ENCODE data around the gene MSH4.
"Not testable (repeated sequence)": the region's sequence is repeated elsewhere in the genome, so short reads cannot be mapped to it uniquely, and the experiment has no call there.

MSH4 gene

DNA sequence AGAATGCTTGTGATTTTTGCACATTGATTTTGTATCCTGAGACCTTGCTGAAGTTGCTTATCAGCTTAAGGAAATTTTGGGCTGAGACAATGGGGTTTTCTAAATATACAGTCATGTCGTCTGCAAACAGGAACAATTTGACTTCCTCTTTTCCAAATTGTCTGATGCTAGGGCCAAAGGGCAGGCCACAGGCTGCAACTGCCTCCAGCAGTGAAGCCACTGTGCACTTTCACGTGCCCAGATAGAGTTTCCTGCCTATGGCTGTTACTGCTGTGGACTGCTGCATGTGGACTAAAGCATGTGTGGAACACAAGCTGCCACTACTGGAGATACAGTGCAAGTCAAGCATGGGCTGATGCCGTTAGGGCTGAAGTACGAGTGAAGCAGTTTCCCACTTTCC, 146.4 kb downstream of the MSH4 start:
- not testable (repeated sequence) for DNase-seq (ENCODE audit: low read depth)

DNA sequence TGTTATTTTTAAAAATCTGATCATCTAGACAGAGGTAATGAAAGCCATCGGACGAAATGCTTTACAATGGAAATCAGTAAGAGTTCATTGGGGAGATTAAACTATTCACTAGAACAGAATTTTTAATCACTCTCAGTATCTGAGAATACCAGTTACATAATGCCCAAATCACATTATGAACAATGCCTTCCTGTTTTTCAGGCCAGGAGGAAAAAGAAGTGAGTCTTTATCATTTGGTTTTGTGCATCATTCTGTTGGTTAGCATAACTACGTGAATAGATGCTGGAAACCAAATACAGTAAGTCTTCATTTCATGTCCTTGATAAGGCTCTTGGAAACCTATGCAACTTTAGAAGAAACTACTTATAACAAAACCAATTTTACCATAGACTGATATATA, 153.5 kb downstream of the MSH4 start:
- no peak for DNase-seq (ENCODE audit: low read depth)

DNA sequence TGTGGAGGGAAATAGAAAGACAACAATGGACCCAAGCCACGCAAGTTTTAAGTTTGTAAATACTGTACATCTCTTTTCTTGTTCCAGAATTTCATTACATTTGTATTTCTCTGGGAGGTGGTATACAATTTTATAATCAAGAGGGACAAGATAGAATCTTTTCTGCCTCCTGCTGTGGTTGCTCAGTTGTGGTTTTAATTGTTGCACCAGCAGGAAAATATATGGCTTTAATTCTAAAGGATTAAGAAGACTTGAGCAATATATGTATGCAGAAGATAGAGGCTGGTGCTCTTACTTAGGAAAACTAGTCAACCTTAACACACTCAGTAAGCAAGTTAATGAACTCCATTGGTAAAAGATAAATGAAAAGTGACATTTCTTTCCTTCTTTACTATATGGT, 155.3 kb downstream of the MSH4 start:
- no peak for DNase-seq (ENCODE audit: low read depth)

DNA sequence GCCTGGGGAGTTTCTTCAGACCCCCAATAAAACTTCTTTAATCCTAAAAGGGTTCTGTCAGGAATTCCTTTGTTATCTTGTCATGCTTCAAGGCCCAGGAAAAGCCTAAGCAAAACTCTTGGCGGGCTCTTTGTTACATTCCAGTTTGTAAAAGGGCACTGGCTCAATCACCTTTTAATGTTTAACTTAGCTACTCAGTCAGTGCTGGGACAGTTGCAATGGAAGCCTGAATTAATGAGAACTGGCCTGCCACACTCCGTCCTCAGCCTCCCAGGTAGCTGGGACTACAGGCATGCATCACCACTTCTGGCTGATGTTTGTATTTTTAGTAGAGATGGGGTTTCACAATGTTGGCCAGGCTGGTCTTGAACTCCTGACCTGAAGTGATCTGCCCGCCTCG, 156.8 kb downstream of the MSH4 start:
- no peak for DNase-seq (ENCODE audit: low read depth)

DNA sequence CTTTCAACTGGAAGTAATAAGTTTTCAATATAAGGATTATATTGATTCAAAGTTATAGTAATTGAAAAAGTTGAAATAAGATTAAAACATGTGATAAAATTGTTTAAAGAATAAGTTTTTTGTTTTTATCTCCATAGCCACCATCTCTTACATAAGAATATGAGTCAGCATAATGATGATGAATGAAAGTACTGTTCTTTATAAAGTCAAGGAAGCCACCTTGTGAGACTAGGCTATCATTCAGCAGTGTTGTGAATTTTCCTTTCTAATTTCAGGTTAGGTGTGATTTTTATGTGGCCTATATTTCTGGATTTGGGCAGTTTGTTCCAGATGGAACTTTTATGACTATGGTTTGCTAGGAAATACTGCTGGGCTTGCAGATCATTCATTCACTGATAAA, 157.9 kb downstream of the MSH4 start:
- DNase-seq (ENCODE audit: low read depth): no peak

All from fibroblast of the conjunctiva (primary cell).